ENCODE results near the gene MRPS31.

DNA sequence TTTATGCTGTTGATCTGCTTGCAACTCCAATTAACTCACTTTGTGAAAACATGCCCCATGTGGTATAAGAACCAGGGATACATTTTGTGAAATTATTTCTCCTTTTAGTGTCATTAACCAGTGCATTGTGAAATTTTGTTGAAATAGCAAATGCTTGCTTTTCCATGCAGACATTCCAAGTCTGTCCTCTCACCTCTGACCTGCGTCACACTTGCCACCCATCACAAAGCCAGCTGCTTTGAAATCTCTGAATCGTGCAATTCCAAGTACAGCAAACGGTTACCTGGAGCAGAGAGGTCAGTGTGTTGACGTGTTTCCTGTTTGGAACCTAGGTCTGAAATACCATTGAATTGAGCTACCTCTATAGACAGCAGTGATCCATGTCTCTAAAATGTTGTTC is 13.6 kb upstream of the MRPS31 start:
- TF ChIP-seq, protein P1, sequence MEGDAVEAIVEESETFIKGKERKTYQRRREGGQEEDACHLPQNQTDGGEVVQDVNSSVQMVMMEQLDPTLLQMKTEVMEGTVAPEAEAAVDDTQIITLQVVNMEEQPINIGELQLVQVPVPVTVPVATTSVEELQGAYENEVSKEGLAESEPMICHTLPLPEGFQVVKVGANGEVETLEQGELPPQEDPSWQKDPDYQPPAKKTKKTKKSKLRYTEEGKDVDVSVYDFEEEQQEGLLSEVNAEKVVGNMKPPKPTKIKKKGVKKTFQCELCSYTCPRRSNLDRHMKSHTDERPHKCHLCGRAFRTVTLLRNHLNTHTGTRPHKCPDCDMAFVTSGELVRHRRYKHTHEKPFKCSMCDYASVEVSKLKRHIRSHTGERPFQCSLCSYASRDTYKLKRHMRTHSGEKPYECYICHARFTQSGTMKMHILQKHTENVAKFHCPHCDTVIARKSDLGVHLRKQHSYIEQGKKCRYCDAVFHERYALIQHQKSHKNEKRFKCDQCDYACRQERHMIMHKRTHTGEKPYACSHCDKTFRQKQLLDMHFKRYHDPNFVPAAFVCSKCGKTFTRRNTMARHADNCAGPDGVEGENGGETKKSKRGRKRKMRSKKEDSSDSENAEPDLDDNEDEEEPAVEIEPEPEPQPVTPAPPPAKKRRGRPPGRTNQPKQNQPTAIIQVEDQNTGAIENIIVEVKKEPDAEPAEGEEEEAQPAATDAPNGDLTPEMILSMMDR (IDR thresholded peaks at IDR 0.05; ENCODE audit: extremely low read depth in 1 of 2, insufficient read depth in 1 of 2, low read depth in 1 of 2, low read length in 2 of 2) = no peak
- TF ChIP-seq EZH2 (IDR thresholded peaks at IDR 0.05; ENCODE audit: borderline replicate concordance, low read depth, low read length, severe bottlenecking) (no peak), MAX (IDR thresholded peaks at IDR 0.05; ENCODE audit: insufficient read depth, insufficient read length) (no peak), POLR2AphosphoS5 (IDR thresholded peaks at IDR 0.05; ENCODE audit: insufficient read depth, low read depth, low read length) (no peak), MYC (IDR thresholded peaks at IDR 0.05; ENCODE audit: low read depth, low read length) (no peak)

Measured in endothelial cell of umbilical vein (primary cell).